SIG-M5 treated with dmso at 0.1 percent for 504 hours (cell line): ENCODE measurements around the gene ARFGAP1.
"Not testable (repeated sequence)": the region's sequence is repeated elsewhere in the genome, so short reads cannot be mapped to it uniquely, and the experiment has no call there.

Experiments used
- DNase-seq: peaks from one replicate; lab custom pipeline; 2025; ENCODE audit not compliant: unreplicated experiment; lab: John Stamatoyannopoulos, UW

The ARFGAP1 gene

DNA sequence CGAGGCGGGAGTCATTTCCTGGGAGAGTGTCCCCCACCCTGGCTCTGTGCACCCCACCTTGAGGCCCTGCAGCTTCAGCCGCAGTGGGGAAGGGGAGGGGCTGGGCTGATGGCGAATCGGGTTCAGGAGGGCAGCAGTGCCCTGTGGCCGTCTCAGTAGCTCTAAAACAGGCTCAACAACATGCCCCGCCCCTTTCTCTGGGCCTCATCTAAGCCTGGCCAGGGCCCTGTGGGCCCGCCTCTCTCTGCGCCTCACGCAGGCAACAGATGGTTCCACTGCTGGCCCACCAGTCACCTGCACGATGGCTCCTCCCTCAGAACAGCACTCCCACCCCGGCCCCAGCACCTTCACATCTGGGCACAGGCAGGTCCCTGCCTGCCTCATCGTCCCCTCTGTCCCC lies 58.3 kb downstream of the ARFGAP1 start:
- DNase-seq, result no peak

DNA sequence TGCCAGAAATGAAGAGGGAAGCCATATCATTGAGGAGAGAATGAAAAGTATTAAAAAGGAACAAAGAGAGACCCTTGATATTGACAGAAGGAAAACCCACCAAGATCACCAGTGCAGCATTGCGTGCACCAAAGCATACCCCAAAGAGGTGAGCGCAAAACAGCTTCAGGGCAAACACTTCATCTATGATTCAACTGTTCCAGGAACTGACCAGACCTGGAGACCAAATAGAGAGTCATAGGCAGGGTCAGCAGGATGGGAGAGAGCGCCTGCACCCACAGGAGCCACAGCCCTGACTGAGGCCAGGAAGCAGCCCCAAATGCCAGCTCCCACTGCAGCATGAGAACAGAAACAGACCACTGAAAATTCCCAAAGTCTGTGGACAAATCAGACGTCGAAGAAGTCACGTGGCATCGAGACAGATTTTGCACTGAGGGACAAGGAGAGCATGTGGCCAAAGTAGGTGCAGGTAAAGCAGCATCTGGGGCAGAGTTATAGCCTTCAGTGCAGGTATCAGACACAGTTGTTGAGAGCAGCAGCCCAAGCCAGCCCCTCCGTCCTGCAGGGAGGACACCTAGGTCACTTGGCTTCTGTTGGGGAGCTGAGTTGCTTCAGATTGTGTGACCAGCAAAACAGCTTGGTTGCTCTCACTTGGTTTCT lies 59.3 kb downstream of the ARFGAP1 start:
- DNase-seq, result no peak

DNA sequence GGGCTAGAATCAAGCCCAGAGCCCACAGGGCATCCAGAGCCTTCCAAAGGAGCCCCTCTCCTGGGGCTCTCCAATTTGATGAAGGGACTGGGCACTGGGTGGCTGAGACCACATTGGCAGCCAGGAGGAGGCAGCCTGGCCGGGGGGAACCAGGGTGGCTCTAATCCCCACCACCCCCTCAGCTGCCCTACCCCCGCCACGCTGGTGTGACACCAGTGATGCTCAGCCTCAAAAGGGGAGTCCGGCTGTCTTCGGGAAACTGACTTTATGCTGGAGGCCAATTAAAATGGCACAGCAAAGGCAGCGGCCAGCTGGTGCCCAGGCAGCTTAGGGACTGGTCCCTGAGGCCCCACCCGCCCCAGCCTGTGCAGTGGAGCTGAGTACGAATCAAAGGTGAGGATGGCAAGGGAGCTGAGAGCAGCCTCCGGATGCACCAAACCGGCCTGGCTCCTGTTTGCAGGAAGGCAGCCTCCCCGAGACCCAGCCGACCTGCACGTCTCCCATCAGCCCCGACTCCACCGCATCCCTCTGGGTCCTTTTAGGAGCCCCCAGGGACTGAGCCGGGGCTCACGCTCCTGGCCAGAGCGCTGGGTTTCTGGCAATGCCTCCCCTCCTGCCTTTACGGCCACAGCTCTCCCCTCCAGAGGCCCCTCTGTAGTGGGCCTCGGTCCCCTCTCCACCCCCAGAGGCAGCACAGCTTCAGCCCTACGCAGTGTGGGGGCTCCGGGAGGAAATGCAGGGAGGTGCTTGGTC lies 60.1 kb downstream of the ARFGAP1 start:
- no peak for DNase-seq

DNA sequence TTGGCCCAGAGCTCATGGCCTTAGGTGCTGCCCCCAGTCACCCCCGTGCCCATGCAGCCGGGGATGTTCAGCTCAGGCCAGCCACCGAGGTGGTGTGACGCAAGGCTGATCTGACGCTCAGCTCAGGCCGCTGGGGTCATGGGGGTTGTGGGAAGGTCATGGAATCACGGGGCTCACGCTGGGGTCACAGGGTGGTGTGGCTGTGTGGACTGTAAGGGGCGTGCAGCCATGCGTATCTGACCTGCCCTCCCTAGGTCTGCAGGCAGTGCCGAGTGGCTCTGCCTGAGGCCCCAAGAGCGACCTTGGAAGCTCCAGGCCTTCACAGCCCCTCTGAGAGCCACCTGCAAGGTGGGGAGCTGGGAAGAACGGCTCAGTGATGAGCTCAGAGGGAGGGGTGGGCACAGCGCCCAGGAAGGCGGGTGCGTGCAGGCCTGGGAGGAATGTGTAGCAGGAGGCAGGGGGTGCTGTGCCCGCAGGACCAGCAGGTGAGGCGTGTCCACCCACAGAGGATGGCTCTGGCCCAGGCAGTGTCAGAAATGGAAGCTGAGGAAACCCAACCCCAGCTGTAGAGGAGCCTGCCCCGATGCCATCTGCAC lies 60.7 kb downstream of the ARFGAP1 start:
- DNase-seq, result no peak

DNA sequence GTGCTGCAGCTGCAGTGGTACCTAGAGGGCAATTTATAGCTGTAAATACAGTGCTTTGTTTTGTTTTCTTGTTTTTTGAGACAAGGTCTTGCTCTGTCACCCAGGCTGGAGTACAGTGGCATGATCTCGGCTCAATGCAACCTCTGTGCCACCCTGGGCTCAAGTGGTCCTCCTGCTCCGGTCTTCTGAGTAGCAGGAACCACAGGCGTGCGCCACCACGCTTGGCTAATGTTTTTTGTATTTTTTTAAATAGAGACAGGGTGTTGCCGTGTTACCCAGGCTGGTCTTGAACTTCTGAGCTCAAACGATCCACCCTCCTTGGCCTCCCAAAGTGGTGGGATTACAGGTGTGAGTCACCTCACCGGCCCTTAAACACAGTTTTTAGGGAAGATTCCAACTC lies 61.7 kb downstream of the ARFGAP1 start:
- DNase-seq, result no peak

DNA sequence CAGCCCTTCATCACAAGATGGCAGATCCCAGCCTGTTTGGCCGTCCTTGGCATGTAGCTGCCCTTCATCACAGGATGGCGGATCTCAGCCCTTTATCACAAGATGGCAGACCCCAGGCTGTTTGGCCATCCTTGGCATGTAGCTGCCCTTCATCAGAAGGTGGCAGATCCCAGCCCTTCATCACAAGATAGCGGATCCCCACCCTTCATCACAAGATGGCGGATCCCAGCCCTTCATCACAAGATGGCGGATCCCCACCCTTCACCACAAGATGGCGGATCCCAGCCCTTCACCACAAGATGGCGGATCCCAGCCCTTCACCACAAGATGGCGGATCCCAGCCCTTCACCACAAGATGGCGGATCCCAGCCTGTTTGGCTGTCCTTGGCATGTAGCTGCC lies 62.4 kb downstream of the ARFGAP1 start:
- not testable (repeated sequence) for DNase-seq

DNA sequence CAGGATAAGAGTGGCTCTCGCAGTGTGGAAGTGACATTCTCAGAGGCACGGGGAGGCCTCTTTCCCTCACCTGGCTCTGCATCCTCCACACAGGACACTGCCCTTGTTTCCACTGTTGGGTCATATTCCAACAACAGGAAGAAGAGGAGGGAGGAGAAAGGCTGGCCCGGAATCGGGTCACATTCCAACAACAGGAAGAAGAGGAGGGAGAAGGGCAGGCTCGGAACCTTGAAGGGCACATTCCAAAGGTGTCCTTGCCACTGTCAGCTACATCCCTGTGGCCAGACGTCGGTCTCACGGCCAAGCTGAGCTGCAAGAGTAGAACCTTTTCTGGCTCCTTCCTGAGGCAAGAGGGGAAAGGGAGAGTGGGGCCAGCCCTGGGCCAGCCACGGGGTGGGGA lies 63.1 kb downstream of the ARFGAP1 start:
- DNase-seq, result no peak

DNA sequence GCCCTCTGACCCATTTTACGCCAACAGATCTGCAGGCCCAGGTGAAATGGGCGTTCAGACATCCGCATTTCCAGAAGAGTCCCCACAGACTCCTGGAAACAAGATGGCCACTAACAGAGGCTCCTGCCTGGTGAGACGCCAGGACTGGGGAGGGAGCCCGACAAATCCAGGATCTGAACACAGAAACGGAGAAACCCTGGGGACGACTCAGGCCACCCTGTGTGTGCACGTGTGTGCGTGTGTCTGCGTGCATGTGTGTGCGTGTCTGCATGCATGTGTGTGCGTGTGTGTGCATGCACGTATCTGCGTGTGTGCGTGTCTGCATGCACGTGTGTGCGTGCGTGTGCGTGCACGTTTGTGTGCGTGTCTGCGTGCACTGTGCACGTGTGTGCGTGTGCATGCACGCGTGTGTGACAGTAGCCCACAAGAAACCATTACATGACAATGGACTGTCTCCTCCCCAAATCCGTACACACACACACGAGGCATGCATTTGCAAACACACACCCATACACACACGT lies 63.7 kb downstream of the ARFGAP1 start:
- DNase-seq, result no peak

DNA sequence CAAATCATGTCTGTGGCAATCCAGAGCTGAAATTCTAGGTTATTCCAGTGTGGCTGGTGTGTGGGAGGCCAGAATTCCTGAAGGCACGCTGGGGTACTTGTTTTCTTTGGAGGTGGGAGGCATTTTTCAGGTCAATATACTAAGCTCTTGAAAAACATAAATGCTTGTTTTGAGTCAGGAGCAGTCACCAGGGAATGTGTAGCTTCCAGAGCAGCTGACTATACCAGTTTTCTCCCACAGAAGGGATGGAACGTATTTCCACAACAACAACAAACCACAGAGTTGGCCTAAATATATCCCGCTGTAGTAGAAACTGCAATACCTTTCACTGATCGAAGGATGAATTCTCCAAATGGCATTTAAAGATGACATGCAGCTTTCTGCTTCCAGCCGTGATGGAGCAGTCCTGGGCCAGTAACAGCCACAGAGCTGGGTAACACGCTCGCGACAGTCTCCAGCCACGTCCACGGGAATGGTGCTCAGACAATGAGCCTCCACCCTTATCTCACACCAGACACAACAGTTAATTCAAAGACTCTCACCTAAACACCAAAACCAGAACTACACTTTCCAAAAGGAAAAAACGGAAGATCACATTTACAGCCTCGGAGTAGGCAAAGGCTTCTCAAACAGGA lies 65.3 kb downstream of the ARFGAP1 start:
- no peak for DNase-seq
